Endothelial cell (in vitro differentiated cells): ENCODE data around the gene LARGE1. TPM values are rescaled to one million over a fixed set of nuclear protein-coding genes. Genes with fewer than 3 reads are reported as not detected.

Experiments
- DNase-seq: peaks from one replicate; pipeline ENCODE4 v3.0.0; 2021; ENCODE audit warnings: low spot score
- H3K27ac Mint-ChIP-seq: one replicate; pipeline ENCODE4 v1.8.0; 2021; ENCODE audit warnings: mixed read lengths, inconsistent platforms; ENCODE audit not compliant: unreplicated experiment
- H3K27me3 Mint-ChIP-seq: one replicate; pipeline ENCODE4 v1.8.0; 2021; ENCODE audit warnings: mild to moderate bottlenecking, moderate library complexity, mixed read lengths, inconsistent platforms; ENCODE audit not compliant: unreplicated experiment
- H3K36me3 Mint-ChIP-seq: one replicate; pipeline ENCODE4 v1.8.0; 2021; ENCODE audit warnings: mild to moderate bottlenecking, low read depth, mixed read lengths, inconsistent platforms; ENCODE audit not compliant: unreplicated experiment
- H3K4me1 Mint-ChIP-seq: one replicate; pipeline ENCODE4 v1.8.0; 2021; ENCODE audit warnings: mild to moderate bottlenecking, mixed read lengths, inconsistent platforms; ENCODE audit not compliant: unreplicated experiment
- H3K4me3 Mint-ChIP-seq: one replicate; pipeline ENCODE4 v1.8.0; 2021; ENCODE audit warnings: mild to moderate bottlenecking, mixed read lengths, inconsistent platforms; ENCODE audit not compliant: unreplicated experiment
- H3K9me3 Mint-ChIP-seq: one replicate; pipeline ENCODE4 v1.8.0; 2021; ENCODE audit warnings: mixed read lengths, inconsistent platforms; ENCODE audit not compliant: unreplicated experiment
- CTCF ChIP-seq: fragments of 200-600 bp; sonication (generic); IDR thresholded peaks from one replicate; pipeline ENCODE4 v1.5.0; 2021; ENCODE audit warnings: antibody characterized with exemption; ENCODE audit not compliant: unreplicated experiment
- total RNA-seq: library from RNA; stranded (reverse); fragmentation: NEBNext Ultra II Directional; extraction: Animal tissue kit (Norgen Biotek cat#: 25700); gene quantifications from one replicate; pipeline ENCODE4 v1.2.1, GENCODE V29; 2021; ENCODE audit not compliant: unreplicated experiment

The LARGE1 gene
- total RNA-seq, 1 donor from 2014 or later: 25.4 TPM

- Mint-ChIP-seq H3K36me3 (no peaks in the 10 kb centered on the region), H3K27ac (no peak overlapping the region), H3K27me3 (no peaks in the 10 kb centered on the region), H3K4me3 (no peak overlapping the region), H3K9me3 (no peaks in the 10 kb centered on the region), H3K4me1 (peaks cover 14% of the 10 kb centered on the region)
- DNase-seq: no peak
- no peak for TF ChIP-seq CTCF
Observed at GRCh38 chr22:33835265-33835664, 85.0 kb downstream of the LARGE1 start.

DNA sequence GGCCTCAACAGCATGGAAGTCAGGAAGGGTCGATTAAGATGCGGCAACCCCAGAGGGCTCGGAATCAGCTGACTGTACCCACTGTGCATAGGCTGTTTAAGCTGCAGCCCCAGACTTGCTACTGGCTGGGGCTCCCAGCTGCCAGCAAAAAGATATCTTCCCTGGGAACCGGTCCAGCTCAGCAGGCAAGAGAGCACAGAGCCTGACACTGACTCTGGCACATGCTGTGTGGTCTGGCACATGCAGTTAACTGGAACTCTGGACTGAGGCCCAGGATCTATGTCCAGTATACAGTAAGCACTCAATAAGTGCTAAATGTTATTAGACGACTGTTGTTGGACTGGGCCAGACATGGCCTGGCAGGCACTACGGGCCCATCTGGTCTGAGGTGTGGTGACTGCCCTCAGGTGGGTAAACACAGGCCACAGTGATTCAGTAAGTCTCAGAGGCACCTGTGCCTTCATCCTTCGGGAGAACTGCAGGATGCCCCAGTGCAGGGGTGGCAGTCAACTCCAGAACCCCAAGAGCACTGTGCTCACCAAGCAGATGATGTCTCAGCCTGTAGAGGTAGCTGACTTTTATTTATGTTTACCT, 87.6 kb downstream of the LARGE1 start:
- no peak overlapping the region for H3K27ac Mint-ChIP-seq

DNA sequence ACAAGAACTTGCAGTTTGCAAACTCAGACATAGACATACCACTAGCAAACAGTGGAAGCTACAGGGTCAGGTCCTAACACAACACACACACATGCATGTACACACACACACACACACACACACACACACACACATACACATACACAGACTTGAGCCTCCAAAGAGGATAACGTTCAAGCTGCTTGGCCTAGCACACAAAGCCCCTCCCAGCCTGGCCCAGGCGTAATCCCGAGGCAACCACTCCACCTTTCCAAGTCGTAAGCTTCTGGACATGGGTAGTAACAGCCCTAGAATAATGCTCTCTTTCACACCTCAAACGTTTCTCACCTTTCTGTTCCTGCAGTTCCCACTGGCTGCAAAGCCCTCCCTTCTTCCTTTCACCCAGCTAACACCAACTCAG, 88.6 kb downstream of the LARGE1 start:
- Mint-ChIP-seq H3K4me1 (peaks cover 19% of the 10 kb centered on the region), H3K27me3 (no peaks in the 10 kb centered on the region)

More for the DNA sequence above, 87.6 kb downstream of the LARGE1 start:
- H3K36me3 Mint-ChIP-seq: no peaks in the 10 kb centered on the region
- DNase-seq: no peak
- no peak overlapping the region for H3K4me3 Mint-ChIP-seq
- no peaks in the 10 kb centered on the region for H3K27me3 Mint-ChIP-seq
- peaks cover 19% of the 10 kb centered on the region for H3K4me1 Mint-ChIP-seq
- H3K9me3 Mint-ChIP-seq: no peaks in the 10 kb centered on the region
- no peak for TF ChIP-seq CTCF

DNA sequence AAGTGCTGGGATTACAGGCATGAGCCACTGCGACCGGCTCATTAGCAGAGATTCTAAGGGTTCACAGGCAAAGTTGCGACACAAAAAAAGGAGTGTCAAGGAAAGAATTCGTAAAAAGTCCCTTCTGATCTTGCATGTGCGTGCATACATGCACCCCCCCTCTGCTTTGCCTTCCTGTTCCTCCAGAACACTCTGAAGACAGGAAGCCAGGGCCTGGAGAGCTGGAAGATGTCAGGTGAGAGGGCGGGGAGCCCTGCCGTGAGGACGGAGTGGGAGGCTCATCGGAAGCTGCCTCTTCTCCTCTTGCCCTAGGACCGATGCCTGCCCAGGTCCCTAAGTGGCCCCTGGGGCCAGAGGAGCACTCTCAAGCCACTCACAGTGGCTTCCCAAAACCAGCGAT, 89.1 kb downstream of the LARGE1 start:
- Mint-ChIP-seq H3K36me3 (no peaks in the 10 kb centered on the region), H3K27me3 (no peaks in the 10 kb centered on the region), H3K9me3 (no peaks in the 10 kb centered on the region), H3K4me3 (no peak overlapping the region), H3K27ac (no peak overlapping the region), H3K4me1 (peaks cover 19% of the 10 kb centered on the region)
- peak; percentile 22 for DNase-seq
- no peak for TF ChIP-seq CTCF

More for the DNA sequence above, 88.6 kb downstream of the LARGE1 start:
- no peak for TF ChIP-seq CTCF
- Mint-ChIP-seq H3K4me3 (no peak overlapping the region), H3K36me3 (no peaks in the 10 kb centered on the region), H3K9me3 (no peaks in the 10 kb centered on the region), H3K27ac (no peak overlapping the region)
- no peak for DNase-seq

- Mint-ChIP-seq H3K27me3 (no peaks in the 10 kb centered on the region), H3K4me3 (no peak overlapping the region), H3K27ac (no peak overlapping the region), H3K36me3 (no peaks in the 10 kb centered on the region), H3K4me1 (peaks cover 19% of the 10 kb centered on the region), H3K9me3 (no peaks in the 10 kb centered on the region)
- DNase-seq: no peak
- TF ChIP-seq CTCF: no peak
Observed at GRCh38 chr22:33829546-33830280, 90.6 kb downstream of the LARGE1 start.
